GM12891 (cell line): ENCODE measurements around the gene UBL4B.

Source experiments
- DNase-seq: peaks from one replicate; pipeline ENCODE4 v3.0.0; 2011; ENCODE audit warnings: low spot score; ENCODE audit not compliant: insufficient read length
- FAIRE-seq: peaks from 2 replicates; lab custom pipeline; 2011; peaks lifted over from hg19 to GRCh38; lab: Jason Lieb, UNC
- PAX5 ChIP-seq: IDR thresholded peaks from 2 replicates; pipeline ENCODE4 v1.6.1; 2011; ENCODE audit warnings: low read length, moderate library complexity, mild to moderate bottlenecking; ENCODE audit not compliant: insufficient read depth, severe bottlenecking
- POLR2A ChIP-seq: IDR thresholded peaks from 2 replicates; pipeline ENCODE4 v1.6.1; 2011; ENCODE audit warnings: low read depth, low read length, control low read depth
- POLR2AphosphoS5 ChIP-seq: IDR thresholded peaks from 2 replicates; pipeline ENCODE4 v1.6.1; 2011; ENCODE audit warnings: low read depth, low read length, control low read depth
- POU2F2 ChIP-seq: IDR thresholded peaks from 2 replicates; pipeline ENCODE4 v1.6.1; 2011; ENCODE audit warnings: low read depth, mild to moderate bottlenecking, control low read depth, low read length, moderate library complexity
- SPI1 ChIP-seq: IDR thresholded peaks from 2 replicates; pipeline ENCODE4 v1.6.1; 2011; ENCODE audit warnings: low read depth, low read length, control low read depth
- TAF1 ChIP-seq: IDR thresholded peaks from 2 replicates; pipeline ENCODE4 v1.6.1; 2011; ENCODE audit warnings: low read depth, low read length, control low read depth

Gene UBL4B

DNA sequence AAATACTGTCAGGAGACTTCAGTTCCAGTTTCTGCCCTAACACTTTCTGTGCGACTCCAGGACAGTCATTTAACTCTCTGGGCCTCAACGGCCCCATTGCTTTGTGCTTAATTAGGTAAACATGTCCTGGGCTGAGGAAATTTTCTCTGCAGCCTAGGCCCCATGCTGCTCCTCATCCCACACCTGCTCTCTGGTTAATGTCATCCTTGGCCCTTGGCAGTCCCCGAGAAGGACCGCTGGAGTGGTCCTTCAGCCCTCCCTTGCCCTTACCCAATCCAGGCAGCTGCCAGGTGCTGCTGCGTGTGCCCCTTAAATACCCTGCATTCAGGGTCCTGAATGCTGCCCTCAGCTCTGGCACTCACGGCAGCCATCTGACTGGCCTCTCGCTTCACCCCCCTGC is 18.7 kb downstream of the UBL4B start:
- FAIRE-seq (no peak), DNase-seq (no peak)
- TF ChIP-seq PAX5 (no peak), POLR2A (no peak), TAF1 (no peak), POU2F2 (no peak), SPI1 (no peak), POLR2AphosphoS5 (no peak)

DNA sequence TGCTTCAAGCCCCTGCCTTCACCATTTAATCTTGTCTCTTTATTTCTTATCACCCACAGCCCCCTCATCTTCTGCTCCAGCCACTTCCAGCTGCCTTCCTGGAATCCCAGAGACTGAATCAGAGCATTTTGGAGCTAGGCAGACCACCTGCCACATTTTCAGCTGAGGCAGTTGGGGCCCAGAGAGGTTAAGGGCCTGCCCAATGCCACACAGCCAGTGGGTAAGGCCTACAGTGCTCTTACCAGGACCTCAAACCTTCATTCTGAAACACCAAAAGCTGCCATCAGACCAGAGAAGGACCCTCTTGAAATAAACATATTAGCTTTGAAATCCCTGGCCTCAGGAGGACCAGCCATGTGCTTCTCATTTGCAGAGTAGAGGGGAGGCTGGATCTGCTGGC is 20.4 kb downstream of the UBL4B start:
- TF ChIP-seq SPI1 (no peak), POLR2A (no peak), POLR2AphosphoS5 (no peak), PAX5 (no peak), POU2F2 (no peak), TAF1 (no peak)
- no peak for FAIRE-seq

DNA sequence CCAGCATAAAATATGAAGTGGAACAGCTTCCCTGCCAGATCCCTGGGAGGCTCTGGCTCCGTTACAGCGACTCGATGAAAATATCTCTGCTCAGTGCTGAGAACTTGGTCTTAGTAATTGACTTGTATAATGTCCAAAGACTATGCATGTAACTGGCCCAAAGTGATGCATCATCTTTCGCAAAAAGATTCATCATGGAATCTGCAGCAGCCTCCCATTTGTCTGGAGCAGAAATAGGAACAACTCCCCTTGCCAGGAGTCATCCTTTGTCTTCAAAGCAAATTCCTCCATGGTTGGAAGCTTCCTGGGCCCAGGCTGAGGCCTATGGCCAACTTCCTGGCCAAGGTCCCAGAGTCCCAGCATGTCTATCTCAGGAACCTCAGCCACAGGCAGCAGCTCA is 21.2 kb downstream of the UBL4B start:
- DNase-seq (no peak), FAIRE-seq (no peak)
- TF ChIP-seq POLR2AphosphoS5, result no peak
- no peak for TF ChIP-seq PAX5
- TF ChIP-seq TAF1, result no peak
- no peak for TF ChIP-seq POLR2A
- TF ChIP-seq POU2F2, result no peak
- no peak for TF ChIP-seq SPI1

More for the DNA sequence above, 20.4 kb downstream of the UBL4B start:
- no peak for DNase-seq

DNA sequence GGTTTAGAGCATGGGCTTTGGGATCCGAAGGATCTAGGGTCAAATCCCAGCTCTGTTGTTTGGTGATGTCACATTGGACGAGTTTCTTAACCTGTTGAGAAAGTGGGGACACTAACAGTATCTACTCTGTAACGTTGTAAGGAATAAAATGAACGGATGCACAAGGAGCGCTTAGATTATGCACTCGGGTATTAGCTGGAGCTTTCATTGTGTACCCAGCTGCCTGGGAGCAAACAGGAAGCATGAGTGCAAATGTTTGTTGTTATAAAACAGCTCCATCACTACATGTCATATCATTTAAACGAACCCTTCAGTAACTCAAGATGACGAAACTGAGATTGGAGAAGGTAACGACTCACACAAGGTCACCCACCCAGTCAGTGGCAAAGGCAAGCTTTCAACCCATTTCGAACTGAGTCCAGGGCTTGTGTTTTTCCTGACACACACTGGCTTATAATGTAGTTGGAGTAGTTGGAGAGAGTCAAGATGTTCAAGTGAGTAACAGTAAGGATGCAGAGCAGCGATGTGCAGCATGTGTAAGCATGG is 21.9 kb downstream of the UBL4B start:
- FAIRE-seq (no peak), DNase-seq (no peak)
- TF ChIP-seq POLR2AphosphoS5, result no peak
- no peak for TF ChIP-seq SPI1
- no peak for TF ChIP-seq POLR2A
- TF ChIP-seq TAF1, result no peak
- TF ChIP-seq PAX5, result no peak
- no peak for TF ChIP-seq POU2F2

DNA sequence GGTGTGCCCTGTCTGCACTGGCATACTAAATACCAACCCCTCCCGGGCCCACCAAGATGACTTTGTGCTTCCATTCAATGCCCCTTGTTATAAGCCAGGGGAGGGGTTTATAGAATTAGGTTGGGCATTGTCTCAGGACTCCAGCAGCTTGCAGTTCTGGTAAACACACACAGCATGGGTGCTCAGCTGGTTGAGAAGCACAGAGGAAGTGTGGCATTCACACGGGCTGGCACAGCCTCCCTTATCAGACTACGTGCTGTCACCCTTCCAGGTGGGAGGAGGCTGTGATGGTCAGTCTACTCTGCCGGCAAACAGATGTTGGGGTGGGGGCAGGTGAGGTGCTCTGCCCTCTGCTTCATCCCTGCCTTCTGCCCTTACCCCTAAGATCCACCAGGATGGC is 23.0 kb downstream of the UBL4B start:
- TF ChIP-seq POLR2A (no peak), TAF1 (no peak), PAX5 (no peak), POU2F2 (no peak), POLR2AphosphoS5 (no peak), SPI1 (no peak)
- FAIRE-seq, result no peak
- DNase-seq, result no peak

DNA sequence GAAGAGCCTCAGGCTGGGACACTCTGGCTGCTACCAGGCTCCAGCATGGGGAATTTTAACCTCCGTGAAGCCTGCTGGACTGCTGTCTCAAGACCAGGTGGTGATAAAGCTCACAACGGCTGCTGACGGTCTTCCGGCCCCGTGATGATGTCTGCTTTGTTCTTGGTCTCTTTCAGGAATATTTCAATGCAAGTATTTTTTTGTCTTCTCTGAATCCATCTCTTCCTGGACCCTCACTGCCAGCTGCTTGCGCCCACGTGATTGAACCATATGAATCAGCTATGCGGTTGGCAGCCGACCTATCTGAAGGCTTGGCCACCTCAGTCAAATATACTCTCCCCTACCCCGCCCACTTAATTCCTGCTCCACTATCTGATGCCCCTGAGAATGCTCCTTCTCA is 23.4 kb downstream of the UBL4B start:
- TF ChIP-seq SPI1 (no peak), POLR2A (no peak), PAX5 (no peak), POU2F2 (no peak), POLR2AphosphoS5 (no peak), TAF1 (no peak)
- DNase-seq (no peak), FAIRE-seq (no peak)

DNA sequence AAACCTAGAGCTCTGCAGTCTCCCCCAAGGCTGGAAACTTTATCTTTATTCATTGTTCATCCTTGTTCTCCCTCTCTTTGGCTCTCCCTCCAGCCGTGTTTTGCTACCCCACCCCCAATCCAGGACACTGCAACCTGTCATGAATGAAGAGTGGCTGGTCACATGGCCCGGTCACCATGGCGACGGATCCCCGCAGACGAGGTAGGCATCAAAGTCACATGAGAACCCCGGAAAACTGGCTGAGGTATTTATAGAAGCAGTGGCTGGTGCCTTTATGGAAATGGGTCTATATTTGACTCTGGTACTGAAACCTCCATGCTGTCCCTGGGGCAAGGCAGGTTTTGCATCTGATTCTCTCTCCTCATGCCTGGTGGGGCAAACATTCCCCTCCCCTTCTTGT is 24.7 kb downstream of the UBL4B start:
- FAIRE-seq, result no peak
- TF ChIP-seq POU2F2 (no peak), TAF1 (no peak), POLR2A (no peak), PAX5 (no peak), SPI1 (no peak), POLR2AphosphoS5 (no peak)
- DNase-seq, result no peak

DNA sequence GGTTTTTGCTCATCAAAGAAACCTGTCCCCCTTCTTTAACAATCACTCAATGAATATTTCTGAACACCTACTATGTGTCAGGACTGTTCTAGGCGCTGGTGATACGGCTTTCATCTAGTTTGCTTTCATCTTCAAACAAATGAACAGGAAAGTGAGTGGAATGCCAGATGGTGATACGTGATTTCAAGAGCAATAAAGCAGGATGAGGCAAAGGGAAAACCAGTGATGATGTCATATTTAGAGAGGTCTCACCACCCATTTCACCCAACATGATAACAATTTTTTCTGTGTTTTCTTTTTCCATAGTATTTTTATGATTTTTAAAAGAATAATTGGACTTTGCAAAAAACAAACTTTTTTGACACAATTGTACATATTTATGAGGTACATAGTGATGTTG is 26.7 kb downstream of the UBL4B start:
- no peak for DNase-seq
- FAIRE-seq, result no peak
- TF ChIP-seq POLR2AphosphoS5, result no peak
- TF ChIP-seq POLR2A, result no peak
- no peak for TF ChIP-seq POU2F2
- no peak for TF ChIP-seq PAX5
- TF ChIP-seq TAF1, result no peak
- TF ChIP-seq SPI1, result no peak

DNA sequence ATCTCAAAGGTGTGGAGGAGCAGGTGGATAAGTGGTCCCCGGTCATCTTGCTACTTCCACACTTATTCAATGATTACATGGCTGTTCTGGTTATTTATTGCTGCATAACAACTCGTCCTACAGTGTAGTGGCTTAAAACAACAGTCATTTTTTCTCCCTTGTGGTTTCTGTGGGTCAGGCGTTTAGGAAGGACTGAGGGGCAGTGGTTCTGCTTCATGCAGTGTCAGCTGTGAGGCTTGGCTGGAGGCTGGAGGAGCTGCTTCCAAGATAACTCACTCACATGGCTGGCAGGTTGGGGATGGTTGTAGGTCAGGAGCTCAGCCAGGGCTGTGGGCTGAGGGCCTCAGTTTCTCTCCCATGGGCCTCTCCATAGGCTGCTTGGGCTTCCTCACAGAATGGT is 32.1 kb downstream of the UBL4B start:
- TF ChIP-seq POU2F2 (no peak), POLR2A (no peak), TAF1 (no peak), POLR2AphosphoS5 (no peak), SPI1 (no peak), PAX5 (no peak)
- FAIRE-seq, result no peak
- DNase-seq, result no peak
